HG03378 (cell line): ENCODE data around the gene BPIFA1.

Experiments
- ATAC-seq: cut with Tn5 transposase; IDR thresholded peaks from one replicate; pipeline ENCODE4 v1.9.1; 2021; ENCODE audit warnings: mild to moderate bottlenecking, moderate library complexity; ENCODE audit not compliant: unreplicated experiment

The BPIFA1 gene

DNA sequence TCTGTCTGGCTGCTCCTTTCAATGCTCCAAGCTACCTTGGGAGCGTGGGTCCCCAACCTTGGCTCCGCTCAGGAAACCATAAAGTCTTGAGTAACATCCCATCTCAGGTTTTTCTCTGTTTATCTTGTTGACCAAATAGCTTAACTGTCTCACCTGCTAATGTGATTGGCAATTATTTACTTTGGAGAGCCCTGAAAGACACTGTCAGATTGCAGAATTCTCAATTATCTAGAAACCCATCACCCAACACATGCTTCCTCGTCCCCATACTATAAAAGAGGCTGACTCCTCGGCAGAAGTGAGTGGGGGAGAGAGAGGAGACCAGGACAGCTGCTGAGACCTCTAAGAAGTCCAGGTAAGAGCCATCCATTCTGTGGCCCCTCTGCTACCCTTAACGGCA lies at the start of gene BPIFA1:
BPIFA1 (plus strand) TSS at position 301 of the 400 bp plus-strand sequence. CDS start 1,716 bp downstream, outside the sequence.
- ATAC-seq, result no peak

DNA sequence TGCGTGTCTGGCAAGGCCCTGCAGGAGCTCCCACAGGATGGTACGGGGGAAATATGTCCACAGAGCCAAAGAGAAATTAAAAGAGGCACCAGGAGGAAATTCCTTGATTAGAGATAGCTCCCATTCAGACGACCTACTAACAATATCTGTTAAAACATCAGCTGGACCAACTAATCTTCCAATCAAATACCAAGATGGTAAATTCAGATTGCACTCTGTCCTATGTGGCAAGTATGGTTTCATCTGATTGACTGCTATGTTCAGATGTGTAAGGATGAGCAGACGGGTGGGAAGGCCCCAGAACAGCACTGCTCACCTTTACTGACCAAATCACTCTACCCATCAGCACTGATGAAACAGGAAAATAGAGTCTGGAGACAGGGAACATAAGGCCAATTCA lies 48.3 kb upstream of the BPIFA1 start:
- no peak for ATAC-seq

DNA sequence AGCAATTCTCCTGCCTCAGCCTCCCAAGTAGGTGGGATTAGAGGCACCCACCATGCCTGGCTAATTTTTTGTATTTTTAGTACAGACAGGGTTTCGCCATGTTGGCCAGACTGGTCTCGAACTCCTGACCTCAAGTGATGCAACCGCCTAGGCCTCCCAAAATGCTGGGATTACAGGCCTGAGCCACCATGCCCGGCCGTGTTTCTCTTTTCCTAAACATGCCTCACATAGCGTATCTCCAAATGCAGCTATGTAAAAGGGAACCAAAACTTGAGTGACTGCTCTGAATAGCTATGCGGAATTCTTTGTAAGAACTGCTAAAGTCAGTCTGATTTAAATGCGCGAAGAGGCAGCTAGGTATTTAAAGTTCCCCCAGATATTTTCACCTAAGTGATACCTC lies 47.4 kb upstream of the BPIFA1 start:
- ATAC-seq, result no peak

DNA sequence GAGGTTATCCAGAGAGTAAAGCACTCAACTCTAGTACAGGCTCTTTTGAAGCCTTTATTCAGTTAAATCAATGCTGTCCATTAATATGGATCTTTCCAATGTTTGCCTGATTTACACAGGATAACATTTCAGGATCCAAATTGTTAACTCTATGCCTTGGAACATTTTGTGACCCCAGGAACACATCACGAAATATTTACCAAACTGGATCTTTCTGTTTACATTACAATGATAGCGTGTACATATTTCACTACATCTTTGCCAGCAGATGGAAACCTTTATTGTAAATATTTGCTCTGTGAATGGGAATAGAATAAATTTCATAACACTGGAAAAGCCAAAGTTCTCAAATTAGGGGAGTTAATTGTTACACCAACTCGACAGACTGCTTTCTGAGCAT lies 44.3 kb upstream of the BPIFA1 start:
- ATAC-seq, result no peak

DNA sequence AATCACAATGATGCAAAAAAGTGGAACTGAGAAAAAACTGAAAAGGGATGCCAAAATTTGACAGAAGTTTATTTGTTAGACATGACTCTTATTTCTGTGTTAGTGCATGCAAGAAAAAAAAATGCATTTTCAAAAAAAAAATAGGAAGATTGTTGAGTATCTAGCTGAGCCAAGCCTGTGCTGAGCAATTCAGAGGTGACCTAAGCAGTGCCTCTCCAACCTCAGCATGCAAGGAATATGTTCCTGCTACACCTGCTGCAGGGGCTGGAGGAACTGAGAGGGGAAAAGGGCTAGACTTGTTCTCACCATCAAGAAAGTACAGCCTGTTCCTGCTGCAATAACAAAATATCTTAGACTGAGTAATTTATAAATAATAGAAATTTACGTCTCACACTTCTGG lies 43.8 kb upstream of the BPIFA1 start:
- ATAC-seq, result no peak

DNA sequence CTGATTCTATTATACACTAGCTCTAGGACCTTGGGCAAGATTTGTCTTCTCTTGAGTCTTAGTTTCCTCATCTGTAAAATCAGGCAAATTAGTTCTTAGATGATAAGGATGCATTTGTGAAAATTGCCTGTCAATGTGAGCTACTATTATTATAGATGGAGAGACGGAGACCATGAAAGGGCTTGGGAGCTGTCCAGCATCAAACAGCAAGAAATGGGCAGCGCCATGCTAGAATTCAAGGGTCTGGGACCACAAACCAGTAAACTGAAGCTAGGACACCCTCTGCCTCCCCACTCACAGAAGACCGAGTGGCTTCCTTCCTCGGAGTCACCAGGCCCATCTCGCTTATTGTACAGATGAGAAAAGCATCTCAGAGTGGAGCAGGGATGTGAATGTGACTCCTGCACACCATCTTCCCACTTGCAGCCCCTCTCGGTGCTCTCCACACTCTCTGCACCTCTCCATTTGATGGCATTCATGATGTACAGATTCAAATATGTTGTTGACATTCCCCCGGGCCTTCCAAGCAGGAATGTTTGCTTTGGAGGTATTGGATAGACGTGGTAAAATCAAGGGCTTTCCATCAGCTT lies 42.8 kb upstream of the BPIFA1 start:
- ATAC-seq, result no peak

DNA sequence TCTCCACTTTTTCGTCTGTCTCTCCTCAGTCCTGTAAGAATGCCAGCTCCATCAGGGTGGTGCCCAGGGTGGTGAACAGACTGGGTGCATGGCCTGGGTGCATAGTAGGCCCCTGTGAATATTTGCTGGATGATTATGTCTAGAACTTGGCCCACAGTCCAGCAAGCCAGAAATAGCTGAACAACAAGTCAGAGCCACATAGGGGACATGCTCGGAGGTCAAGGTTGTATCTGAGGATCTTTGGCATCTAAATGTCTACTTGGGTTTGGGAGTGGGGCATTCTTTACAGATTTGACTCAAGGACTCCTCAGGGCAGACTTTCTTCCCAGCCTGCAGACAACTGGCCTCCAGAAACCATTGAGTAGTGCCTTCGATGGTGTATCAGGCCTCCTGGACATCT lies 36.8 kb upstream of the BPIFA1 start:
- ATAC-seq, result no peak

DNA sequence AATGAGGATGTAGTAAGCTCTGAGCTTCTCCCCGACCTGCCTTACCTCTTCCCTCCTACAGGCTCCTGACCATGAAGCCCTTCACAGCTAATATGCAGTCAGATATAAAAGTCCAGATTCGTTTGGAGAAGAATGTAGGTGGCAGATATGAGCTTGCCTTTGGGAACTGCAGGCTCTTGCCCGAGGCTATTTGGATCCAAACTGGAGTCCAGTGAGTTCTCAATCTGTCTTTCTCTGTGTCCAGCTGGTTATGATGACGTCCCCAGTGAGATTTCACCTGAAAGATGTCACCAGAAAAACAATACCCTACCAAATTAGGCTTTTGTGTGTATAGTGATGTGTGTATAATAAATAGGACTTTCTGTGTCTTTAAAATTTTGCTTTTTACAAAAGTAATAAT lies 33.3 kb upstream of the BPIFA1 start:
- no peak for ATAC-seq

DNA sequence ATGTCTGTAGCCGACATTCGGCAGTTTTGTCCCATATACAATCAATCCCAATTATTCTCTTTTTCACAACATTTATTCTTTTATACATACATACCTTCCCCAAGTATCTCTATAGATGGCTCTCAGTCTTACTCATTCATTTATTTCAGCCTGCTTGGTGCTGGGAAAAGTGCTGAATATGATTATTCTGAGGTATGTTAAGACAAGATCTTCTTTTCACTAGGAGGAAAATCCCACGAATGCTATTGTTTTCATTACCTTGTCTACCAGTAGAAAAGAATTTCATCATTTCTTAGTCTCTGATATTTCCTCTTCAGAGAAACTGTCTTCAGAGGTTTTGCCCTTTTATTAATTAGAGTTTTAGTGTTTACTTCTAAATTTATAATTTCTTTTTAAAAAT lies 32.4 kb upstream of the BPIFA1 start:
- ATAC-seq, result no peak

DNA sequence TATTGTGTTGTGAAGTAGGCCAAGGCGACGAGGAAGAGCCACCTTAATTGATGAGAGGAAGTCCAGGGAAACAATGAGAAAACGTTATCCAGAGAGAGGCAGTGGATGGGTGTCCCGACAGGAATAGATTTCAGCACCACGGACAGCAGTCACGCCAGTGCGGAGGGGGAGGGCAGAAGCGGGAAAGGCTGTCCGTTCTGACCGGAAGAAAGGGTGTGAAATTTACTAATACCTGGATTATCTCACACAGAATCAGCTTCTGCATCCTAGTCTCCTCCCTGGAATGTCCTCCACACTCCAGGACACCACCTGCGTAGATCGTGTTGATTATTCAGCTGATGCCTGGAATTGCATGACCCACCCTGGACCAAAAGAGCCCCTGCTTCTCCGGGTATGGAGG lies 26.0 kb upstream of the BPIFA1 start:
- no peak for ATAC-seq

DNA sequence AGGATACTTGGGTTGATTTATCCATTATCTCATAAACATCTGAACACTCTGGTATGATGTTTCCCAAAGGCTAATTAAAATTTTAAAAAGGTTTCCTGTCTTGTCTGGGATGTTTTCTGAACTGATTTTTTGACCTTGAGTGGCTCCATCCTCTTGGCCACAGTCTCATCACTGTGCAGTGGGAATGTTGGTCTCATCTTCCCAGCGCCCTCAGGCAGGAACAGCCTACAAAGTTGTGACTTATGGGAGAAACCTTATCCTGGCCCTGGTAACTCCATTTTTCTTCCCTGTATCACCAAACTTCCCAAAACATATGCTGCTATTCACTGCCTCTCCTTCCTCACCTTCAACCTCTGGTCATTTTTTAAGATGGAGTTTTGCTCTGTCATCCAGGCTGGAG lies 25.4 kb upstream of the BPIFA1 start:
- ATAC-seq, result no peak

DNA sequence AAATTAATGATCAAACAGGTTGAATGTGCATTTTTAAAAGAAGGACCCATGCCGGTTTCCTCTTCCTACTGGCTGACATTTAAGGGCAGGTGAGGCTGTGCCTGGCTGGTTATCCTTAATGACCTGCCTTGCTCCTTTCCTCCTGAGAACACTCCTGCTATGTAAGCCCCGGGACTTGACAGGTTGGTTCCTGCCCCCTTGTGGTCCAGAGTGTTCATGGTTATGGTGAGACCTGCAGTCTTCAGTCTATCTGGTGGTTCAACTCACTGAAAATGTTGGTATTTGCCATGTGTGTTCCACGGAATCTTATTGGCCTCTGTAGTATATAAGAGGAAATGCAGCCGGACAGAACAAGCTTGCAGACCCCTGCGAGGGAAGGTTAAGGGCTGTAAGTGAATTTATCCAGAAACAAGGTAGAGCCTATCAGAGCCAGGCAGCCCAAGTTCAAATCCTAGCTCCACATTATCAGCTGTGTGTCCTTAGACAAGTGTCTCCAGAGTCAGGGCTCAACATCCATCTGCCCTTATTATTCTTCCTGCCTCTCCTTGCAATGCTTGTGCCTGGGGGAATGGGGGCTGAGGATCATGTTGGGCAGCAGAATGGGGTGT lies 23.9 kb upstream of the BPIFA1 start:
- no peak for ATAC-seq

DNA sequence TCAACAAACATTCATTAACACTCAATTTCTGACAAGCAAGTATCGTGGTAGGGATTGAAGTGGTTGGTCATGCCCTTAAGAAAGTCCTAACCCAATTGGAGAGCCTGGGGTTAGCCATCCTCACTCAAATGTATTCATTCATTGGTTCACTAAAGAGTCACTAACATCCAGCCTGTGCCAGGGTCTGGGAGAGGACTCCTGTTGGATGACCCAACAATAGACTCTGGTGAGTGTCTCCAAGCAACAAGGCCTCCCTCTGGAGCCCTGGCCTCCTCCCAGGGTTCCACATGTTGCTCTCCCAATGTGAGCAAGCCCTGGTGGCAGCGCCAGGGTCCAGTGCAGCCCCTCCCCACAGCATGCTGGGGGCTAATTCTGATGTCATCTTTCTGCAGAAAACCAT lies 18.7 kb upstream of the BPIFA1 start, which contains the start of gene BPIFA3:
BPIFA3 (plus strand) TSS at position 301 of the 400 bp plus-strand sequence. CDS start 185 bp downstream, outside the sequence.
- no peak for ATAC-seq

DNA sequence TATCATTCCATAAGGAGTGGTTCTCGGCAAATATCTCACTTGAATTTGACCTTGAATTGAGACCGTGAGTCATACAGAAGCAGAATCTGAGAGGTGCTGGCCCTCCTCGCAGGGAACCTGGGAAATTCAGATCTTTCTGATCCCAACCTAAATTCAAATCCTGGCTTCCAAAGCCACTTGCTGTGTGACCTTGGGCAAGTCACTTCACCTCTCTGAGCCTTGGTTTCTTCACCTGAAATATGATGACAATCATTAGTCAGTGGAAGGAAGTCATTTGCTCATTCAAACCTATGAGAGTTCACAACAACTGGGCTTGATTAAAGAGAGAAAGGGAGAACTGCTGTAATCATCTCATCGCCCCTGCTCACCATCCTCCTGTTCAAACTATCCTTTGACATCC lies 11.4 kb upstream of the BPIFA1 start:
- no peak for ATAC-seq

DNA sequence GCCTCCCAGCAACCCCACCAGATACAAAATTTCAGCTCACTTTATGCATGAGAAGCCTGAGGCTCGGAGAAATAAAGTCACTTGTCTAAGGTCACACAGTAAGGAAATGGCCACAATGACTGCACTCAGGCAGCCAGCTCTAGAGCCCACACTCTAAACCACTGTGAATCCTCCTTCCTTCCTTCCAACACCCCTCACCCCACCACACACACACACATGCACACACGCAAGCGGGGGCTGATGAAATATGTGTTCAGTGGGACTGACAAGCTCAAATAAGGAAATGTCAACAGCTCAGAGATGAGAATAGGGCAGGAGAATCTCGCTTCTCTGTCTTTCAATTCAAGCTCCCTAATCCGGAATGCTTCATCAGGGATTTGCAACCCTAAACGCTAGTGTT lies 6.0 kb upstream of the BPIFA1 start:
- ATAC-seq, result no peak

DNA sequence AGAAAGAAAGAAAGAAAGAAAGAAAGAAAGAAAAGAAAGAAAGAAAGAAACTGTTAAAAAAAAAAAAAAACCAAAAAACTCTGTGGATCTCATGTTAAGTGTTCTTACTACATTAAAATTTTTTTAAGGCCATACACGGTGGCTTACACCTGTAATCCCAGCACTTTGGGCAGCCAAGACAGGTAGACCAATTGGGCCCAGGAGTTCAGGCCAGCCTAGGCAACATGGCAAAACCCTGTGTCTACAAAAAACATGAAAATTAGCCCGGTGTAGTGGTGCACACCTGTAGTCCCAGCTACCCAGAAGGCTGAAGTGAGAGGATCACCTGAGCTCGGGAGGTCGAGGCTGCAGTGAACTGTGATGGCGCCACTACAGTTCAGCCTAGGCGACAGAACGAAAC lies 4.6 kb upstream of the BPIFA1 start:
- ATAC-seq, result no peak

DNA sequence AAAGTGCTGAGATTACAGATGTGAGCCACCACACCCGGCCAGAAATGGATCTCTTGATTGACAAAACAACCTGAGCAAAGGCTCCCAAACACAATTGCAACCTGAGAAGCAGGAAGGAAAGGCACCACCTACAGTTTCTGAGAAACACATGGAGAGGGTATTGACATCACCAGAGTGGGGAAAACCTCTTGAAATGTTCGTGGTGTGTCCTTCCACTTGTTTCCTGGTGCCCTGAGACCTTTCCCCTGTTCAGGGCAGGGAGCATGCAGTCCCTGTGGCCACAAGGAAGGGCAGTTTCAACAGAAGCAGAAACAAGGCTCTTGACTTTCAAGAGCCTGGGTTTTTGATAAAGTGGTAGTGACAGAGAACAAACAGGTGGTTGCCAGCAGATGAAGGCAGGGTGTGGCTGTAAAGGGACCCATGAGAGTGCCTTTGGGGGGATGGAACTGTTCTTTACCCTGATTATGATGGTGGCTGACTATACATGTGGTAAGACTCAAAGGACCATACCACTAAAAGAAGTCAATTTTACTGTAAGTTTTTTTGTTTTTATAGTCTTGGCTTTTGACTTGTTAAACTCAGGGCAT lies 3.2 kb upstream of the BPIFA1 start:
- ATAC-seq, result no peak

DNA sequence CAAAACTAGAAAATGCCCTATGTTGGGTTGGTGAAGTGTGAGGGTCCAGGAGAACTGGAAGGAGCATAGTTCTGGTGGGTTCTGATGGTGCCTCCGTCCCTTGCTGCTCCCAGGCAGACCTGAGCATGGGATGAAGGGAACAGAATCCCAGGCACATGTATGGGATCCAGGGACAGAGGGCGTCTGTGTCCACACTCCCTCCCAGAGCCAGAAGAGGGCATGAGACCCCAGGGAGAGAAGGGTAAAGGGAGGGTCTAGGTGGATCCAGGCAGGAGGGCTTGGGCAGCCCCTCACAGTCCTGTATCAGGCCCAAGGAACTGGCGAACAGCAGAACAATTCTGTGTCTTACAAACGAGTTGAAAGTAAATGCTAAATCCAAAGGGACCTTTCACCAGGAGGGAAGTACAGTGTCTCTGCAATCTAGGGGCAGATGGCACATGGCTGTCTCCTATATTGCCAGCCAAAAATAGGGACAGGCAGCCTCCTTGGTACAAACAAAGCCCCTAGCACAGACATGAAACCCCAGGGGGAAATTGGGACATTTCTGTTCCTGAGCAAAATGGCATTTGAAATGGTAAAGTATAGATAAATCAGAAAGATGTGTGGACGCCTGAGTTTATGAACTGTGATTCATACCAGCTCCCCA lies 2.5 kb upstream of the BPIFA1 start:
- ATAC-seq, result no peak

DNA sequence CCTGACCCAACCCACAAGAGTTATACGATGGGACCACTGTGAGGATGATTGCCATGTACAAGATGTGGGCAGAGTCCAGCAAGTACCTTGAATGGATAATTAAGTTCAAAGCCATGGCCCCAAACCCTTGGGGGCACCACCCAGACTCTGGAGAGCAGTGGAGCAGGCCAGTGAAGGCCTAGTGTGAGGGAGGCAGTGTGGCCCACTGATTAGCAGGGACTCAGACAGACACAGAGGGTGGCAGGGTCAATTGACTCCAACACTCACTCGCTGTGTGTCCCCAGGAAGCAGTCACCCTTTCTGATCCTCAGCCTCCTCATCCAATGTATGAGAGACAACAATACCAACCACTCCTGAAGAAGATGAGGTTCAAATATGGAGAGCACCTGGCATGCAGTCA lies 1.7 kb upstream of the BPIFA1 start:
- ATAC-seq, result no peak

DNA sequence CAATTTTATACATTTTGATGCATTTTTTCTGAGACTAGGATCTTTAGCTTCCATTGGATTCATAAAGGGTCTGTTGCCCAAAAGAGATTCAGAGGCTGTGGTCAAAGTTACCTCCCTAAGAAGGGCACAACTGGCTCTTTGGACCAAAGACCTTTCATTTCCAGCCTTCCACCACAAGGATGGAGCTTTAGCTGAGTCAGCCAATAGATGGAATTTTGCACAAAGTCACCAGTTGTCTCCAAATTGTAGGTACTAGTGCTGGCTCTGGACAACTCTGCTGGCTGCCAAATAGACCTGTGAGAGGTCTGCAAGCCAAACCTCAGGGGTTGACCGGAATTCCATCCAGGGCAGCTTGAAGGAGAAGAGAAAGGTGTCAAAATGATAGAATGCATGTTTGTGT lies 555 bp downstream of the BPIFA1 start:
- ATAC-seq, result no peak

DNA sequence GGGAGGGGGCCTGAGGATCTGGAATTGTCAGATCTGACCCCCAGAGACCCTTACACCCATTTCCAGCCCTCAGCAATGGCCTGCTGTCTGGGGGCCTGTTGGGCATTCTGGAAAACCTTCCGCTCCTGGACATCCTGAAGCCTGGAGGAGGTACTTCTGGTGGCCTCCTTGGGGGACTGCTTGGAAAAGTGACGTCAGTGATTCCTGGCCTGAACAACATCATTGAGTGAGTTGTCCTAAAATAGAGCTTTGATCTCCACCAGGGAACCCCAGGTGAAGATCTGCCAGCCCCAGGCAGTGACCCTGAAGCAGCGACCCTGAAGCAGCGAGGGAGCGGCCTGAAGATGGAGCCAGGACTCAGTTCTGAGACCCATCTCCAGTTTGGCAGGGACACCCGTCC lies 2.2 kb downstream of the BPIFA1 start:
- ATAC-seq, result no peak

DNA sequence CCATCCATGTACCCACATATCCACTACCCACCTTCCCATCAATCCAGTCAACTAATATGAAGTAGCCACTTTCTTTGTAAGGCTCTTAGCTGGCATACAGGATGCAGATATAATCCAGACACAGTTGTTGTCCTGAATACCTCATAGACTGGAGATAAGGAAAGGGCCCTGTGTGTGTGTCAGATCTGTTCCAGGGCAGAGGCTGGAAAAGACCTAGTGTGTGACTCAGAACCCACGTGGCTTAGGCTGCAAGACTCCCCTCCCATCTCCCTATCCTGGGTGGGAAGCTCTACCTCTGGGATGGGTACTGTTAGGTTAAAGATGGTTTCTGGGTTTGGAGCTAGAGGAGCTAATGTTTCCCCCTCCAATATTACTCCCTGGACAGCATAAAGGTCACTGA lies 3.6 kb downstream of the BPIFA1 start:
- ATAC-seq, result no peak
